Measurements from ENCODE around the gene AGRN. TPM values are rescaled to one million over a fixed set of nuclear protein-coding genes. Genes with fewer than 3 reads are reported as not detected.

The AGRN gene
- polyA plus RNA-seq, 2 donors, result 17.0 to 40.6 TPM

GRCh38 chr1:1088801-1089680 lies 69.1 kb downstream of the AGRN start:
- no peaks in the 10 kb centered on the region for H3K27me3 ChIP-seq (ENCODE audit: control insufficient read depth in 1 of 2, insufficient read depth in 2 of 2, low read length in 2 of 2)

GRCh38 chr1:1089731-1090423 lies 70.0 kb downstream of the AGRN start:
- Histone ChIP-seq H3K4me3 (ENCODE audit: low read depth in 1 of 2, low read length in 2 of 2) (no peak overlapping the region), H3K27ac (ENCODE audit: low read depth in 2 of 2, low read length in 1 of 2) (no peak overlapping the region), H3K4me1 (ENCODE audit: control insufficient read depth in 2 of 2, insufficient read depth in 2 of 2, low read length in 1 of 2) (no peaks in the 10 kb centered on the region), H3K27me3 (ENCODE audit: control insufficient read depth in 1 of 2, insufficient read depth in 2 of 2, low read length in 2 of 2) (no peaks in the 10 kb centered on the region), H3K36me3 (ENCODE audit: control insufficient read depth in 2 of 2, insufficient read depth in 2 of 2, low read length in 1 of 2) (peaks cover 0 to 7% of the 10 kb centered on the region in 2 donors), H3K9me3 (ENCODE audit: control insufficient read depth in 2 of 2, insufficient read depth in 1 of 2, low read depth in 1 of 2, low read length in 1 of 2) (no peaks in the 10 kb centered on the region)
- 92 to 94% methylated on average over 19 to 22 of the region's 22 CpGs for WGBS, 2 donors

More at GRCh38 chr1:1088801-1089680, 69.1 kb downstream of the AGRN start:
- Histone ChIP-seq H3K4me3 (ENCODE audit: low read depth in 1 of 2, low read length in 2 of 2) (no peak overlapping the region), H3K9me3 (ENCODE audit: control insufficient read depth in 2 of 2, insufficient read depth in 1 of 2, low read depth in 1 of 2, low read length in 1 of 2) (no peaks in the 10 kb centered on the region), H3K36me3 (ENCODE audit: control insufficient read depth in 2 of 2, insufficient read depth in 2 of 2, low read length in 1 of 2) (peaks cover 0 to 7% of the 10 kb centered on the region in 2 donors), H3K4me1 (ENCODE audit: control insufficient read depth in 2 of 2, insufficient read depth in 2 of 2, low read length in 1 of 2) (no peaks in the 10 kb centered on the region), H3K27ac (ENCODE audit: low read depth in 2 of 2, low read length in 1 of 2) (no peak overlapping the region)
- 92 to 93% methylated on average over 42 to 46 of the region's 46 CpGs for WGBS, 2 donors

GRCh38 chr1:1090424-1091343 lies 70.8 kb downstream of the AGRN start:
- WGBS, 2 donors, result 94 to 96% methylated on average over 45 of the region's 45 CpGs
- Histone ChIP-seq H3K27me3 (ENCODE audit: control insufficient read depth in 1 of 2, insufficient read depth in 2 of 2, low read length in 2 of 2) (no peaks in the 10 kb centered on the region), H3K4me3 (ENCODE audit: low read depth in 1 of 2, low read length in 2 of 2) (no peak overlapping the region), H3K27ac (ENCODE audit: low read depth in 2 of 2, low read length in 1 of 2) (no peak overlapping the region), H3K4me1 (ENCODE audit: control insufficient read depth in 2 of 2, insufficient read depth in 2 of 2, low read length in 1 of 2) (no peaks in the 10 kb centered on the region), H3K36me3 (ENCODE audit: control insufficient read depth in 2 of 2, insufficient read depth in 2 of 2, low read length in 1 of 2) (peaks cover 0 to 7% of the 10 kb centered on the region in 2 donors), H3K9me3 (ENCODE audit: control insufficient read depth in 2 of 2, insufficient read depth in 1 of 2, low read depth in 1 of 2, low read length in 1 of 2) (no peaks in the 10 kb centered on the region)

GRCh38 chr1:1091344-1092148 lies 71.6 kb downstream of the AGRN start:
- no peak overlapping the region for H3K4me3 ChIP-seq (ENCODE audit: low read depth in 1 of 2, low read length in 2 of 2)
- H3K9me3 ChIP-seq (ENCODE audit: control insufficient read depth in 2 of 2, insufficient read depth in 1 of 2, low read depth in 1 of 2, low read length in 1 of 2), result no peaks in the 10 kb centered on the region
- 94 to 97% methylated on average over 25 to 28 of the region's 28 CpGs for WGBS, 2 donors
- peaks cover 0 to 5% of the 10 kb centered on the region in 2 donors for H3K36me3 ChIP-seq (ENCODE audit: control insufficient read depth in 2 of 2, insufficient read depth in 2 of 2, low read length in 1 of 2)
- H3K27ac ChIP-seq (ENCODE audit: low read depth in 2 of 2, low read length in 1 of 2), result no peak overlapping the region
- no peaks in the 10 kb centered on the region for H3K4me1 ChIP-seq (ENCODE audit: control insufficient read depth in 2 of 2, insufficient read depth in 2 of 2, low read length in 1 of 2)
- H3K27me3 ChIP-seq (ENCODE audit: control insufficient read depth in 1 of 2, insufficient read depth in 2 of 2, low read length in 2 of 2), result no peaks in the 10 kb centered on the region

GRCh38 chr1:1092149-1092855 lies 72.4 kb downstream of the AGRN start:
- Histone ChIP-seq H3K9me3 (ENCODE audit: control insufficient read depth in 2 of 2, insufficient read depth in 1 of 2, low read depth in 1 of 2, low read length in 1 of 2) (no peaks in the 10 kb centered on the region), H3K4me3 (ENCODE audit: low read depth in 1 of 2, low read length in 2 of 2) (no peak overlapping the region), H3K27ac (ENCODE audit: low read depth in 2 of 2, low read length in 1 of 2) (no peak overlapping the region), H3K36me3 (ENCODE audit: control insufficient read depth in 2 of 2, insufficient read depth in 2 of 2, low read length in 1 of 2) (peaks cover 0 to 4% of the 10 kb centered on the region in 2 donors), H3K4me1 (ENCODE audit: control insufficient read depth in 2 of 2, insufficient read depth in 2 of 2, low read length in 1 of 2) (no peaks in the 10 kb centered on the region), H3K27me3 (ENCODE audit: control insufficient read depth in 1 of 2, insufficient read depth in 2 of 2, low read length in 2 of 2) (no peaks in the 10 kb centered on the region)
- 95 to 97% methylated on average over 28 of the region's 28 CpGs for WGBS, 2 donors

- Histone ChIP-seq H3K27me3 (ENCODE audit: control insufficient read depth in 1 of 2, insufficient read depth in 2 of 2, low read length in 2 of 2) (no peaks in the 10 kb centered on the region), H3K9me3 (ENCODE audit: control insufficient read depth in 2 of 2, insufficient read depth in 1 of 2, low read depth in 1 of 2, low read length in 1 of 2) (no peaks in the 10 kb centered on the region), H3K36me3 (ENCODE audit: control insufficient read depth in 2 of 2, insufficient read depth in 2 of 2, low read length in 1 of 2) (peaks cover 0 to 4% of the 10 kb centered on the region in 2 donors), H3K4me1 (ENCODE audit: control insufficient read depth in 2 of 2, insufficient read depth in 2 of 2, low read length in 1 of 2) (no peaks in the 10 kb centered on the region), H3K4me3 (ENCODE audit: low read depth in 1 of 2, low read length in 2 of 2) (no peak overlapping the region), H3K27ac (ENCODE audit: low read depth in 2 of 2, low read length in 1 of 2) (no peak overlapping the region)
- 83 to 84% methylated on average over 14 of the region's 14 CpGs for WGBS, 2 donors
Observed at GRCh38 chr1:1092894-1093609, 73.1 kb downstream of the AGRN start.

- no peaks in the 10 kb centered on the region for H3K27me3 ChIP-seq (ENCODE audit: control insufficient read depth in 1 of 2, insufficient read depth in 2 of 2, low read length in 2 of 2)
Observed at GRCh38 chr1:1093610-1093943, 73.7 kb downstream of the AGRN start.

GRCh38 chr1:1094981-1095380 lies 75.1 kb downstream of the AGRN start:
- WGBS, 2 donors, result 90 to 91% methylated on average over 7 of the region's 7 CpGs
- H3K4me1 ChIP-seq (ENCODE audit: control insufficient read depth in 2 of 2, insufficient read depth in 2 of 2, low read length in 1 of 2), result no peaks in the 10 kb centered on the region
- H3K4me3 ChIP-seq (ENCODE audit: low read depth in 1 of 2, low read length in 2 of 2), result no peak overlapping the region
- H3K27me3 ChIP-seq (ENCODE audit: control insufficient read depth in 1 of 2, insufficient read depth in 2 of 2, low read length in 2 of 2), result no peaks in the 10 kb centered on the region
- H3K9me3 ChIP-seq (ENCODE audit: control insufficient read depth in 2 of 2, insufficient read depth in 1 of 2, low read depth in 1 of 2, low read length in 1 of 2), result no peaks in the 10 kb centered on the region
- no peak overlapping the region for H3K27ac ChIP-seq (ENCODE audit: low read depth in 2 of 2, low read length in 1 of 2)
- no peaks in the 10 kb centered on the region for H3K36me3 ChIP-seq (ENCODE audit: control insufficient read depth in 2 of 2, insufficient read depth in 2 of 2, low read length in 1 of 2)

More at GRCh38 chr1:1093610-1093943, 73.7 kb downstream of the AGRN start:
- Histone ChIP-seq H3K4me3 (ENCODE audit: low read depth in 1 of 2, low read length in 2 of 2) (no peak overlapping the region), H3K36me3 (ENCODE audit: control insufficient read depth in 2 of 2, insufficient read depth in 2 of 2, low read length in 1 of 2) (peaks cover 0 to 4% of the 10 kb centered on the region in 2 donors), H3K27ac (ENCODE audit: low read depth in 2 of 2, low read length in 1 of 2) (no peak overlapping the region), H3K9me3 (ENCODE audit: control insufficient read depth in 2 of 2, insufficient read depth in 1 of 2, low read depth in 1 of 2, low read length in 1 of 2) (no peaks in the 10 kb centered on the region), H3K4me1 (ENCODE audit: control insufficient read depth in 2 of 2, insufficient read depth in 2 of 2, low read length in 1 of 2) (no peaks in the 10 kb centered on the region)
- WGBS, 2 donors, result 92% methylated on average over 10 of the region's 10 CpGs
